ENCODE results near the gene LEF1. TPM values are rescaled to one million over a fixed set of nuclear protein-coding genes. Genes with fewer than 3 reads are reported as not detected.

Gene LEF1
- total and polyA plus RNA-seq, 4 experiments from 2014 or later: 307 to 399 (median 372) TPM

DNA sequence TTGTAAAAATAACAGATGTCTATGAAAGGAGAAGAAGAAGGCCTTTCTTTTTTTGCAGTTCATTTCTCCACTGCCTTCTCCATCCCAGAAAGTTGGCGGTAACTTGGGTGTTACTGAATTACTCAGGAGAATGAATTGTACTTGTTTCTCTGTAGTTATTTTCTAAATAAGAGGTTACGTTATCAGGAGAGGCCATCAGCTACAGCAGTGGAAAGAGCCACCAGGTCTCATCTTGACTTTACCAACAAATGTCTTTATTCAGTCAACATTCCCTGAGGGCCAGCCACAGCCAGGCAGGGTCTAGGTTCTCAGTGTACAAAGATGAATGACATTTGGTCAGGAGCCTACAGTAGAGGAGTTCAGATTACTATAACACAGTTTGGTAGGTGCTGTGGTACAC, 170.9 kb downstream of the LEF1 start:
- CTCF ChIA-PET (ENCODE audit: partially characterized antibody): interaction anchor here (1.1 to 1.6 kb wide), 2 partner anchors 21 to 575 kb away, joined by 3 to 4 read pairs; no protein-coding TSS in a partner anchor
- Histone ChIP-seq H3K27ac (ENCODE audit: low read depth, low read length) (no peak overlapping the region), H3K9me3 (ENCODE audit: control insufficient read depth in 1 of 2, low read length in 2 of 2) (no peaks in the 10 kb centered on the region), H3K36me3 (ENCODE audit: insufficient read depth, low read length) (no peaks in the 10 kb centered on the region), H3K4me1 (ENCODE audit: insufficient read depth, low read length) (peaks cover 6% of the 10 kb centered on the region), H3K4me3 (ENCODE audit: low read length in 2 of 2) (no peak overlapping the region), H3K27me3 (ENCODE audit: insufficient read depth, low read length) (no peaks in the 10 kb centered on the region)
- H3K9me3 Mint-ChIP-seq: peaks cover 0 to 4% (median 0%) of the 10 kb centered on the region in 8 donors
- no peak for DNase-seq
- H3K27me3 Mint-ChIP-seq: no peaks in the 10 kb centered on the region
- POLR2A ChIA-PET (ENCODE audit: partially characterized antibody): interaction anchor here (0.6 kb wide), 1 partner anchor 10 kb away, joined by 3 read pairs; no protein-coding TSS in a partner anchor
- no peak overlapping the region for H3K4me3 Mint-ChIP-seq
- H3K27ac Mint-ChIP-seq: peak overlapping the region in 3 of 7 donors; percentile 3 to 49 (median 4)
- intact Hi-C loops (cut with micrococcal nuclease): loop anchor here (10.0 kb wide), 1 partner anchor 1727 kb away; no protein-coding TSS in a partner anchor
- H3K36me3 Mint-ChIP-seq: peaks cover 13 to 27% of the 10 kb centered on the region in 2 donors
- peaks cover 21 to 29% (median 26%) of the 10 kb centered on the region in 4 donors for H3K4me1 Mint-ChIP-seq

Other genes starting within 250 kb of the LEF1 start
- 1 to 10 TPM; 6.3 to 7.2 TPM for gene CYP2U1, start 237.4 kb downstream of the LEF1 start, total RNA-seq
- gene CYP2U1, start 237.4 kb downstream of the LEF1 start, polyA plus RNA-seq: 1 to 10 TPM; 2.0 to 4.3 TPM
- 10 to 100 TPM; 20.0 to 23.0 TPM for gene HADH, start 179.0 kb downstream of the LEF1 start, total RNA-seq
- 10 to 100 TPM; 32.8 to 41.8 TPM for gene HADH, start 179.0 kb downstream of the LEF1 start, polyA plus RNA-seq

All from CD4-positive, alpha-beta memory T cell (primary cell).